Measurements from ENCODE around the gene DSEL.

- no peak for TF ChIP-seq EZH2 (IDR thresholded peaks at IDR 0.05; ENCODE audit: borderline replicate concordance, insufficient read depth, low read depth, low read length, poor library complexity, severe bottlenecking)
- no peak for TF ChIP-seq CTCF (IDR thresholded peaks at IDR 0.05)
Observed at GRCh38 chr18:67508146-67508545, 8.4 kb downstream of the DSEL start.
